Occipital lobe (tissue), 2 donors: ENCODE measurements around the gene RAD21L1. TPM values are rescaled to one million over a fixed set of nuclear protein-coding genes. Genes with fewer than 3 reads are reported as not detected.

Source experiments
- DNase-seq: peaks from one replicate; lab custom pipeline; 2025; lab: John Stamatoyannopoulos, UW
- total RNA-seq: library from RNA; depleted of rRNA; stranded (reverse); fragments of >200 nt; gene quantifications from one replicate; pipeline ENCODE4 v1.2.3, GENCODE V29; 2014

RAD21L1 gene
- total RNA-seq, 1 donor from 2014 or later = not detected

DNA sequence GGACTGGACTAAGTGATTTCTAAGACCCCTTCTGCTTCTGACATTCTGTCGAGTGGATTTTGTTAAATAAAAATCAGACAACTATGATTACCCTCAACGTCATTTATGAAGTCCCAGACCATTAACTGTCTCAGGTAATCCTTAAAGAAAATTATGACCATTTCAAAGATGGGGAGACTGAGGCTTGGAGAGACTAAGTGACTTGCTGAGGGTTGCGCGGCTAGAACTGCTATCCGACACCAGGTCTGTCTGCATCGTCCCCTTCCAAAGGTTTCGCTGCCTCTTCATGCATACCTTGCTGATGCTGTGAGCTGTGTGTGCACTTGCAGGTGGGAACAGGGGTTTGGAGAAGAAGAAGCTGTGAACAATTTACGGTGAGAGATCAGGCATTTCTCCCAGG is 43.4 kb downstream of the RAD21L1 start:
- no peak for DNase-seq

DNA sequence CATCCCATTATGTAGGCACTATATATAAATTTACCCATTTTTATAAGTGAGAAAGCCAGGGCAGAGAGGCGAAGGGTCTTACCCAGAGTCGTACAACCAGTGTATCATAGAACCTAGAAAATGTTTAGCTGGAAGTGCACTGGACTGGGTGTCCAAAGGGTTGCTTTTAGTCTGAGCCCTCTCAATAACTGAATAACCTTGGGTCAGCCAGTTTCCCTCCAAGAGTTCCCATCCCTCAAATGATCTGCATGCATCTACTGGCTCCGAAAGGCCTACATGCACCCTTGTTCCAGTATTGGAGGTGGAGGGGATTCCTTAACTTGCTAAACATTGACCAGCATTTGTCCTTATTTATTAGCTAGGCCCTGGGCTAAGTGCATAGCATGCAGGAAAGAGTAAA is 44.0 kb downstream of the RAD21L1 start:
- DNase-seq = no peak

GRCh38 chr20:1272368-1273100 is 46.7 kb downstream of the RAD21L1 start:
- no peak for DNase-seq

DNA sequence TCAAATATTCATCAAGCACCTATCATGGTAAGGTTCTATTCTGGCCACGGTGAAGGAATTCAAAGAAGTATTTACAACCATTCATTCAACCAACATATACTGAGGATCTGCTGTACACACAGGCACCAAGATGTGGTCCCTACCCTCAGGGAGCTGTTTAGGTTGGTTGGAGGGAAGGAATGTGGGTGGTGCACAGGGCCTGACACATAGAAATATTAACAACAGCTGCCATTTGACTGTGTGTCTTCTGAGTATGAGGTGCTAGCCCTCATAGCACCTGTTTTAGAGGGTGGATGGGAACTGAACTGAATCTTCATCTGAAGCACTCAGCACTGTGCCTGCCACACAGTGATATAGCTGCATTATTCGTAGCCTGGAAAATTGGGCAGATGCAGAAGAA is 47.5 kb downstream of the RAD21L1 start:
- no peak for DNase-seq

DNA sequence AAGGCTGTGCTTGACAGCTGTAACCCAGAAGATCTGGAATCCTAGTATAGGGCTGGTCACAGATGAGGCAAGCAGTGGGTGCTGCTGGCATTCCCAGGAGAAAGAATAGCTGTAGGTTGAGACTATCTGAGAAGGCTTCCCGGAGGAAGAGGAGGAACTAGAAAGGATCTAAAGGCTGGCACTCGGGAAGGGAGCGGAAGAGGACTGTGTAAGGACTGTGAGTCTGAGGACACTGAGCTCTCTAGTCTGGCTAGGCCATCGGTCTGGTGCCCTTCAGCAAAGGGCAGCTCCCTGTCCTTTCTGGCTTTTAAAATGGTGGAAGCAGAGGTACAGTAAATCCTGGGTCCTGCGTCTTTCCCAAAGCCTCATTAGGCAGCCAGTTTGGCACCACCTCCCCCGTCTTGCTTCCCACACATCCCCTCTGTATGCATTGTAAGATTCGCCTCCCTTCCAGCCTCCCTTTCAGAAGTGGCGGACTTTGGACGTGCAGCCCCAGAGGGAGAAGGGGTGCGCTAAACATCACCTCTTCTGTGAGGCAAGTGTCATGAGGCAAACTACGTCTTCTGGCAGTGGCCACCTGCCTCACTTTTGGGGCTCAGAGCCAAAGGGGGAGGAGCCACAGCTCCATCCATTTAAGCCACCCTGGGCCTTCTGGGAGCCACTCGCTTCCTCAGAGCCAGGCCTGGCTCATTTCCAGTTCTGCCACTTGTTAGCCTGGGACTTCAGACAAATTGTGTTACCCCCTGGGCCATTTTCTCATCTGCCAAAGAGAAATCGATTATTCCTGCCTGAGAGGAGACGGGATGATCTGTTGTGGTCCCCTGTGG is 48.9 kb downstream of the RAD21L1 start:
- no peak for DNase-seq

- no peak for DNase-seq
These were observed 50.1 kb downstream of the RAD21L1 start for GRCh38 chr20:1275919-1276318.

- DNase-seq = no peak
These were observed 51.9 kb downstream of the RAD21L1 start for GRCh38 chr20:1277529-1278322.

- no peak for DNase-seq
These were observed 53.1 kb downstream of the RAD21L1 start for GRCh38 chr20:1278993-1279392.

- DNase-seq = no peak
These were observed 54.6 kb downstream of the RAD21L1 start for GRCh38 chr20:1280195-1281102.

- DNase-seq = no peak
These were observed 55.6 kb downstream of the RAD21L1 start for GRCh38 chr20:1281279-1282057.

GRCh38 chr20:1282966-1283365 is 57.1 kb downstream of the RAD21L1 start:
- no peak for DNase-seq

GRCh38 chr20:1283522-1284510 is 58.0 kb downstream of the RAD21L1 start:
- DNase-seq = no peak

GRCh38 chr20:1286267-1287024 is 60.6 kb downstream of the RAD21L1 start:
- no peak for DNase-seq

DNA sequence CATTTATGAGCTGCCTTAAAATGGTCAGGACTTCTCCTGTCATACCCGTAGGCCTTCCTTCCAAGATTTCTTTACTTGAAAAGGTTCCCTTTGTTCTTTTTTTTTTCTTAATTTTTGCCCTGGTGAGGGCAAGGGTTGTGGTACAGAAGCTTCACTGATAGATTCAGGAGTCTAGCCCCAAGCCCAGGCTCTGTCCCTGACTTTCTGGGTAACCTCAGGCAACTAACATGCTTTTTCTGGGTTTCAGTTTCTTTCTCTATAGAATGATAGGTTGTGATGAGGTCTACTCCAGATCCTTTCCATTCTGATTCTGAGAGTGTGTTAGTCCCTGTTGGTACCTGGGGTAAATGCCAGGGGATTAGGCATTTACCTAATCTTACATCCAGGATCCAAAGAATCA is 61.5 kb downstream of the RAD21L1 start:
- DNase-seq = no peak

DNA sequence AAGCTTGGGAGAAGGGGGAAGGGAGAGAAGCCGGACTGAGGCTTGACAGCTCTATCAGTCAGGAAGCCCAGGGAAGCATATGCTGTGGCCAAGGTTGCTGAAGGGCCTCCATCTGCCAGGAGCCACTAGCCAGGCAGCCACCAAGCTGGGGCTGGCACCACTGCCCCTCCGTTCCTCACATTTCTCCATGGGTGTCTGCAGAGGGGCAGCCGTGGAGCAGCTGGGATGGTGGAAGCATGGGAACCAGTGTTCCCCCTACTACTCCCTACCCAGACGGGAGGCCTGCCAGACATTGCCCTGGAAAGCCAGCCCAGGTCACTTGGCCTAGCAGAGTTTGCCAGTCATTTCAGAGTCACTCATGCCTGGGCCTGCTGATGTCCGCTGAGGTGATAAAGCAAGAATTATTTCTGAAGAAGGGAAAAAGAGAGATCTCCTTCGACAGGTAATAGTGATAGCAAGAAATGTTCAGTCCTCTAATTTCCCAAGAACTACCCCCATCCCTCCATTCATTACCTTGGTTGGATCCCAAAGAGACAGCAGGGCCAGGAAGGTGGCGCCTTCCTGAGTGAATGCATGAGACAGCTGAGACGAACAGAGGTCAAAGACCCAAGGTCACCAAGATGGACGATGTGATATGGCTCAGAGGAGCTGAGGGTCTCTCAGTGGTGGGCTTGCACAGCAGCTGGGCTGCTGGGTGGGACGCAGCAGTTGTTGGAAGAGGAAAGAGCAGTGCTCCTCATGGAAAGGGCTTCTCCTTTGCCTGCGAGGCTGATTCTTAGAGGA is 62.1 kb downstream of the RAD21L1 start:
- no peak for DNase-seq

DNA sequence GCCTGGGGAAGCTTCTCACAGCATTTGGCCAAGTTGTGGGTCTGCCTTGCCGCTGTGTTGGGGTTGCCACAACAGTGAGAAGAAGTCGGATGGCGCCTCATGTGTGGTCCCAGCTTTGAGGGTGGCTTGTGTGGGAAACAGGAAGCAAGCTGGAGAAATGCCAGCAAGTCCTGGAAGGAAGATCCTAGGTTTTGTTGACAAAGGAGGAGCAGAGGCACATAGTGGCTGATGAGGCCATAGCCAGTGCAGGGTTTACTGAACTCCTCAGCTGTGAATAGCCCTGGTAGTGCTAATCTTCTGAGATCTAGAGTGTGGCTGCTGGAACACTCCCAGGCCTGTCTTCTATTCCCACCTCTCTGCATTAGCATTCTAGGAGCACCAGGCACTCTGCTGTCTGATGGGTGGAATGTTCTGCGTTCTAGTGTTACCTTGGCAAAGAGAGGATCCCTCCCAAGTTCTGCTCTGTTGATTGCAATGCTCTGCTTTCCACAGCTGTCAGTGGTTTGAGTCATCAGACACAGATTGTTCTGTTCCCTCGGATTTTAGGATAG is 65.4 kb downstream of the RAD21L1 start:
- peak; percentile 58 for DNase-seq

GRCh38 chr20:1292620-1293019 is 66.8 kb downstream of the RAD21L1 start:
- DNase-seq = no peak
